A673 (cell line): ENCODE measurements around the gene SIX2. TPM values are rescaled to one million over a fixed set of nuclear protein-coding genes. Genes with fewer than 3 reads are reported as not detected.

Source experiments
- BruUV-seq: library from RNA; stranded (reverse); fragments of 400-500 nt; replicated peaks from 2 replicates; lab custom pipeline; 2021; lab: Mats Ljungman, UMichigan
- CTCF ChIA-PET: fragments of 300-600 bp; sonication (Branson Sonifier 250); formaldehyde crosslinking; loops from one replicate; lab custom pipeline; 2022; ENCODE audit warnings: antibody characterized with exemption; lab: Charles Lee
- POLR2A ChIA-PET: fragments of 300-600 bp; sonication (Branson Sonifier 250); formaldehyde crosslinking; loops from one replicate; lab custom pipeline; 2022; ENCODE audit warnings: antibody characterized with exemption; ENCODE audit not compliant: low non-redundant PET; lab: Charles Lee
- DNase-seq: peaks from one replicate; pipeline ENCODE4 v3.0.0-alpha.2; 2015; ENCODE audit warnings: low spot score
- H3K27ac ChIP-seq: fragments of 200-600 bp; sonication (generic); 2 replicates; pipeline ENCODE4 v1.5.1; 2016; ENCODE audit warnings: mixed run types, low read depth, mild to moderate bottlenecking, mixed read lengths, antibody characterized with exemption, low read length; ENCODE audit not compliant: poor library complexity, severe bottlenecking
- H3K27me3 ChIP-seq: fragments of 200-600 bp; sonication (generic); replicated peaks from 2 replicates; pipeline ENCODE4 v1.6.1; 2017; ENCODE audit warnings: mixed run types, low read depth, mild to moderate bottlenecking, mixed read lengths, antibody characterized with exemption, low read length; ENCODE audit not compliant: insufficient read depth, poor library complexity
- H3K36me3 ChIP-seq: fragments of 200-600 bp; sonication (generic); 2 replicates; pipeline ENCODE4 v1.6.1; 2016; ENCODE audit warnings: mixed run types, mild to moderate bottlenecking, mixed read lengths, antibody characterized with exemption, low read length; ENCODE audit not compliant: insufficient read depth, poor library complexity, severe bottlenecking
- H3K4me1 ChIP-seq: fragments of 200-600 bp; sonication (generic); 2 replicates; pipeline ENCODE4 v1.6.1; 2017; ENCODE audit warnings: mixed run types, mild to moderate bottlenecking, mixed read lengths, antibody characterized with exemption, low read length; ENCODE audit not compliant: insufficient read depth, poor library complexity, severe bottlenecking
- H3K4me3 ChIP-seq: fragments of 200-600 bp; sonication (generic); 2 replicates; pipeline ENCODE4 v1.5.1; 2016; ENCODE audit warnings: low read depth, mixed run types, mild to moderate bottlenecking, mixed read lengths, low read length; ENCODE audit not compliant: poor library complexity, severe bottlenecking
- H3K9me3 ChIP-seq: fragments of 200-600 bp; sonication (generic); 2 replicates; pipeline ENCODE4 v1.6.1; 2016; ENCODE audit warnings: mixed run types, low read depth, mild to moderate bottlenecking, mixed read lengths, antibody characterized with exemption, low read length; ENCODE audit not compliant: poor library complexity, severe bottlenecking
- EZH2 ChIP-seq: fragments of 200-600 bp; sonication (generic); IDR thresholded peaks from 2 replicates; pipeline ENCODE4 v1.6.1; 2017; ENCODE audit warnings: borderline replicate concordance, low read depth, mild to moderate bottlenecking, mixed read lengths, antibody characterized with exemption, low read length; ENCODE audit not compliant: poor library complexity, severe bottlenecking
- intact Hi-C: fragments of 100-400 bp; cut with micrococcal nuclease; formaldehyde crosslinking; loops from one replicate; pipeline ENCODE4 v1.10.0; 2022; ENCODE audit not compliant: unreplicated experiment
- total RNA-seq: library from RNA; stranded (reverse); gene quantifications from 2 replicates; pipeline ENCODE4 v1.2.3, GENCODE V29; 2021
- TF ChIP-seq, protein P1 (sequence below): fragments of 300-800, 200-600 bp; sonication (generic); conservative IDR thresholded peaks from 2 replicates; pipeline ENCODE4 v1.5.1; 2017; ENCODE audit warnings: low read depth, mild to moderate bottlenecking, antibody characterized with exemption, low read length, moderate library complexity, mixed read lengths

SIX2 gene
- total RNA-seq, 1 experiment from 2014 or later, result not detected

DNA sequence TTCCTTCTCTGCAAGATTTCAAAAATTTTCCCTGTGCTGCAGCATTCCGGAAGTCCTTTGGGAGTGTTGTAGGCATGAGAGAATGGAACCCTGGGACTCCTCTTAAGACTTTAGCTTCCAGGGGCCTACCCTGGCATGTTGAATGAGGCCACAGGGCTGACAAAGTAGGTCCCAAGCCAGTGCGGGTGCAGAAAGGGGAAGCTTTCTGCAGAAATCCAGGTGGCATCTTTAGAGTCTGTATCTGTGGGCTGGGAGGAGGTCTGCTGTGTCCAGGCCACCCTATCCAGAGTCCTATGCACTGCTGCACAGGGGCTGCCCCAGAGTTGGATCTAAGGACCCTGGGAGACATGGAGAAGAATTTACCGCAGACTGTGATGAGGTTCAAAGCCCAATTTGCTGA, 1.9 kb upstream of the SIX2 start:
- Histone ChIP-seq H3K4me3 (no peak overlapping the region), H3K27ac (no peak overlapping the region), H3K9me3 (no peaks in the 10 kb centered on the region), H3K27me3 (peaks cover 42% of the 10 kb centered on the region), H3K36me3 (no peaks in the 10 kb centered on the region), H3K4me1 (peaks cover 6% of the 10 kb centered on the region)
- TF ChIP-seq EZH2, result no peak
- TF ChIP-seq, protein P1, sequence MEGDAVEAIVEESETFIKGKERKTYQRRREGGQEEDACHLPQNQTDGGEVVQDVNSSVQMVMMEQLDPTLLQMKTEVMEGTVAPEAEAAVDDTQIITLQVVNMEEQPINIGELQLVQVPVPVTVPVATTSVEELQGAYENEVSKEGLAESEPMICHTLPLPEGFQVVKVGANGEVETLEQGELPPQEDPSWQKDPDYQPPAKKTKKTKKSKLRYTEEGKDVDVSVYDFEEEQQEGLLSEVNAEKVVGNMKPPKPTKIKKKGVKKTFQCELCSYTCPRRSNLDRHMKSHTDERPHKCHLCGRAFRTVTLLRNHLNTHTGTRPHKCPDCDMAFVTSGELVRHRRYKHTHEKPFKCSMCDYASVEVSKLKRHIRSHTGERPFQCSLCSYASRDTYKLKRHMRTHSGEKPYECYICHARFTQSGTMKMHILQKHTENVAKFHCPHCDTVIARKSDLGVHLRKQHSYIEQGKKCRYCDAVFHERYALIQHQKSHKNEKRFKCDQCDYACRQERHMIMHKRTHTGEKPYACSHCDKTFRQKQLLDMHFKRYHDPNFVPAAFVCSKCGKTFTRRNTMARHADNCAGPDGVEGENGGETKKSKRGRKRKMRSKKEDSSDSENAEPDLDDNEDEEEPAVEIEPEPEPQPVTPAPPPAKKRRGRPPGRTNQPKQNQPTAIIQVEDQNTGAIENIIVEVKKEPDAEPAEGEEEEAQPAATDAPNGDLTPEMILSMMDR, result no peak
- ChIA-PET POLR2A (no interaction called here), CTCF (no interaction called here)
- BruUV-seq, result no TSS peak
- intact Hi-C loops, result no loop called here
- DNase-seq, result no peak

DNA sequence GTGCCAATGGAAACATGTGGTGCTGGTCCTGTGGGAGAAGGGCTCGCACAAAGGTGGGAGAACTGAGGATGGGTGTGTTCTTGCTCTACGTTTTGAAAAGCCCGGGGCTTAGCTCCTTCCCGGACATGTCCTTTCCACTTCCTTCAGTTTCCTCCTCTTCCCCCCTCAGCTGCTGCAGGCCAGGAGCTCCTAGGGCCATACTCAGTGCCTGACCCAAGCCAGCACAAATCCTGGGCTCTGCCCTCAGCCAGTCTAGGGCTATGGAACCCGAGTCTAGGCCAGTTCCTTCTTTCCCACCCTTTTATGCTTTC, 1.4 kb upstream of the SIX2 start:
- CTCF ChIA-PET, result no interaction called here
- DNase-seq, result no peak
- Histone ChIP-seq H3K27me3 (peaks cover 37% of the 10 kb centered on the region), H3K4me3 (peak overlapping the region; percentile 49), H3K36me3 (no peaks in the 10 kb centered on the region), H3K27ac (no peak overlapping the region), H3K4me1 (peaks cover 6% of the 10 kb centered on the region), H3K9me3 (no peaks in the 10 kb centered on the region)
- TF ChIP-seq, protein P1, result no peak
- TF ChIP-seq EZH2, result no peak
- POLR2A ChIA-PET, result no interaction called here
- intact Hi-C loops, result no loop called here
- BruUV-seq, result no TSS peak

GRCh38 chr2:45009928-45010701, 863 bp upstream of the SIX2 start:
- no TSS peak for BruUV-seq
- Histone ChIP-seq H3K4me3 (peak overlapping the region; percentile 49), H3K36me3 (no peaks in the 10 kb centered on the region), H3K27ac (no peak overlapping the region), H3K27me3 (peaks cover 32% of the 10 kb centered on the region), H3K4me1 (peaks cover 6% of the 10 kb centered on the region), H3K9me3 (no peaks in the 10 kb centered on the region)
- ChIA-PET CTCF (interaction anchor here (0.6 to 1.6 kb wide), 2 partner anchors 11 to 28 kb away, joined by 3 to 4 read pairs; no protein-coding TSS in a partner anchor), POLR2A (no interaction called here)
- peak; percentile 49 for DNase-seq
- no peak for TF ChIP-seq EZH2
- TF ChIP-seq, protein P1, result no peak
- intact Hi-C loops, result no loop called here
